Measurements from ENCODE around the gene ZNF839. TPM values are rescaled to one million over a fixed set of nuclear protein-coding genes. Genes with fewer than 3 reads are reported as not detected.
"Not testable (repeated sequence)": the region's sequence is repeated elsewhere in the genome, so short reads cannot be mapped to it uniquely, and the experiment has no call there.

Gene ZNF839
- total RNA-seq, 6 experiments from 2014 or later, result 3.6 to 8.7 (median 5.9) TPM

DNA sequence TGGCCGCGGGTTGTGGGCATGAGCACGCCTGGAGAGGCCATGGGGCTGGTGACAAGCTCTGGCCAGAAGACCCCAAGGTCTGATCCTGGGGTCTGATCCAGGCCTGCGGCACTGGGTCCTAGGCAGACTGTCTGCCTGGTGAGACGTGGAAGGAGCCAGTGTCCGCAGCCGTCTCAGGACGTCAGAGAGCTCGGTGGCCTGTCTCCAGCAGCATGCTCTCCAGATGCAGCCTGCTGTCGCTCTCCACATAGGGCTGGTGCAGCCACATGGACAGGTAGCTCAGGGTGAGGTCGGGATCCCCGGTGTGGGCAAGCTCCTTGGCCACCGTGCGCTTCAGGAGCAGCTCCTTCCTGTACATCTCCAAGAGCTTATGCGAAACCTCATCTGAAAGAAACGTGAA, 28.8 kb downstream of the ZNF839 start:
- peaks cover 0 to 47% (median 15%) of the 10 kb centered on the region in 4 donors for H3K36me3 ChIP-seq
- H3K27me3 ChIP-seq, result no peaks in the 10 kb centered on the region
- no peak overlapping the region for H3K27ac ChIP-seq
- H3K9me3 ChIP-seq, result no peaks in the 10 kb centered on the region
- no peak overlapping the region for H3K4me3 ChIP-seq
- ATAC-seq (no peak), DNase-seq (no peak)
- TF ChIP-seq, protein P1, sequence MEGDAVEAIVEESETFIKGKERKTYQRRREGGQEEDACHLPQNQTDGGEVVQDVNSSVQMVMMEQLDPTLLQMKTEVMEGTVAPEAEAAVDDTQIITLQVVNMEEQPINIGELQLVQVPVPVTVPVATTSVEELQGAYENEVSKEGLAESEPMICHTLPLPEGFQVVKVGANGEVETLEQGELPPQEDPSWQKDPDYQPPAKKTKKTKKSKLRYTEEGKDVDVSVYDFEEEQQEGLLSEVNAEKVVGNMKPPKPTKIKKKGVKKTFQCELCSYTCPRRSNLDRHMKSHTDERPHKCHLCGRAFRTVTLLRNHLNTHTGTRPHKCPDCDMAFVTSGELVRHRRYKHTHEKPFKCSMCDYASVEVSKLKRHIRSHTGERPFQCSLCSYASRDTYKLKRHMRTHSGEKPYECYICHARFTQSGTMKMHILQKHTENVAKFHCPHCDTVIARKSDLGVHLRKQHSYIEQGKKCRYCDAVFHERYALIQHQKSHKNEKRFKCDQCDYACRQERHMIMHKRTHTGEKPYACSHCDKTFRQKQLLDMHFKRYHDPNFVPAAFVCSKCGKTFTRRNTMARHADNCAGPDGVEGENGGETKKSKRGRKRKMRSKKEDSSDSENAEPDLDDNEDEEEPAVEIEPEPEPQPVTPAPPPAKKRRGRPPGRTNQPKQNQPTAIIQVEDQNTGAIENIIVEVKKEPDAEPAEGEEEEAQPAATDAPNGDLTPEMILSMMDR (IDR thresholded peaks at IDR 0.05), result no peak
- no peak for TF ChIP-seq POLR2A (IDR thresholded peaks at IDR 0.05)
- 76% methylated on average over 4 of the region's 16 CpGs for WGBS (ENCODE audit: insufficient coverage, low coverage, low lambda C conversion rate, missing lambda C conversion rate)
- intact Hi-C loops (cut with DNase I), result no loop called here
- H3K4me1 ChIP-seq, result no peaks in the 10 kb centered on the region

DNA sequence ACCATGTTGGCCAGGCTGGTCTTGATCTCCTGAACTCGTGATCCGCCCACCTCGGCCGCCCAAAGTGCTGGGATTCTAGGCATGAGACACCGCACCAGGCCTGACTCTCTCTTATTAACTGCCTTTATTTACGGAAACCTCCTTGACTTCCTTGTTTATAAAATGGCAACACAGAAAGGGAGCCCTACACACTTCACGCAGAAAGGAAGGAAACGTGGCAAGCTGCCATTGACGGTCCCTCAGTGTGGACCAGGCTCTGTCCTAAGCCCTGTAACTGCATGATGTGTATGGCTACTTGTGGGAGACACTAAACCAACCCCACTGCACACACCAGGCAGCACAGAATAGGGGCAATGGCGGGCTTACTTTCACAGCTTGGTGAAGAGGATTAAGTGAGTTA, 31.5 kb downstream of the ZNF839 start:
- Histone ChIP-seq H3K36me3 (peaks cover 0 to 59% (median 19%) of the 10 kb centered on the region in 4 donors), H3K4me3 (no peak overlapping the region), H3K27ac (peak overlapping the region in 2 of 3 donors; percentile 39 to 62), H3K27me3 (no peaks in the 10 kb centered on the region), H3K9me3 (no peaks in the 10 kb centered on the region), H3K4me1 (no peaks in the 10 kb centered on the region)
- TF ChIP-seq, protein P1 (IDR thresholded peaks at IDR 0.05), result no peak
- no peak for TF ChIP-seq POLR2A (IDR thresholded peaks at IDR 0.05)
- peak in 1 of 3 donors; percentile 51 for DNase-seq
- intact Hi-C loops (cut with DNase I), result no loop called here
- 81% methylated on average over 8 of the region's 10 CpGs for WGBS (ENCODE audit: insufficient coverage, low coverage, low lambda C conversion rate, missing lambda C conversion rate)
- peak; percentile 56 to 83 (median 69) for ATAC-seq

DNA sequence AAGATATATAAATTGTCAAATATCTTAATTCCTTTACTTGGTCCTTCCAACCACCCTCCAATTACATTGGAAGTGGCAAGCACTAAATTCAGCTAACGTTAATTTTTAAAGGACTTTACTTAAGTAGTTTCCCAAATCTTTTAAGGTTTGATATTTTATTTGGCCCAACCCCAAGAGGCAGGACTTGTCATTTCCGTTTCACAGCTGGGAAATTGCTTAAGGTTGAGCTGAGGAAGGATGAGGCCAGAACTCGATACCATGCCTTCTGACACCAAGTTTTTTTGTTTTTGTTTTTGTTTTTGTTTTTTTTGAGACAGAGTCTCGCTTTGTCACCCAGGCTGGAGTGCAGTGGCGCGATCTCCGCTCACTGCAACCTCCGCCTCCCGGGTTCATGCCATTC, 32.0 kb downstream of the ZNF839 start:
- intact Hi-C loops (cut with DNase I); DNase-seq; H3K4me3 ChIP-seq; H3K27me3 ChIP-seq; H3K4me1 ChIP-seq; H3K9me3 ChIP-seq: not testable (repeated sequence)
- ATAC-seq, result peak; percentile 44 to 62 (median 53)
- Histone ChIP-seq H3K27ac (peak overlapping the region in 2 of 3 donors; percentile 39 to 62), H3K36me3 (peaks cover 0 to 65% (median 19%) of the 10 kb centered on the region in 4 donors)
- 70% methylated on average over 7 of the region's 9 CpGs for whole genome bisulfite sequencing (ENCODE audit: insufficient coverage, low coverage, low lambda C conversion rate, missing lambda C conversion rate)

DNA sequence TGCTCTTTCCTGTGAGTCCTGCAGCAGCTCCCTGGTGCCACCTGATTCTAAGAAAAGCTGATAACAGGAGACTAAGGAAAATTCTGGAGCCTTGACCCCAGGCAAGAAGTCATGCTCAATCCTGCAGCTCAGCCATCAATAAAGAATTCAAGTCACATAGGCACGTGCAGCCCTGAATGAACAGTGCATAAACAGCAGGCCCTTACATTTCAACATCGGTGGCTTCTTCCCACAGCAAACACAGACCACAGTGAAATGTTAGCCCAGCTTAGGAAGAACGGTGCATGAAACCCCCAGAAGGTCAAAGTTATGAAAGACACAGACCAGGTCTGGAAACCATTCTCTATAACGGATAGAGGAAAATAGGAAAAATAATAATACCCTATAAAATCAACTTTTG, 32.7 kb downstream of the ZNF839 start:
- H3K27me3 ChIP-seq, result no peaks in the 10 kb centered on the region
- peaks cover 0 to 69% (median 19%) of the 10 kb centered on the region in 4 donors for H3K36me3 ChIP-seq
- ATAC-seq (no peak), DNase-seq (no peak)
- intact Hi-C loops (cut with DNase I), result no loop called here
- H3K4me1 ChIP-seq, result no peaks in the 10 kb centered on the region
- peak overlapping the region in 2 of 3 donors; percentile 39 to 62 for H3K27ac ChIP-seq
- 85% methylated on average over 4 of the region's 4 CpGs for WGBS (ENCODE audit: insufficient coverage, low coverage, low lambda C conversion rate, missing lambda C conversion rate)
- no peak overlapping the region for H3K4me3 ChIP-seq
- TF ChIP-seq POLR2A (IDR thresholded peaks at IDR 0.05), result no peak
- TF ChIP-seq, protein P1 (IDR thresholded peaks at IDR 0.05), result no peak
- no peaks in the 10 kb centered on the region for H3K9me3 ChIP-seq

DNA sequence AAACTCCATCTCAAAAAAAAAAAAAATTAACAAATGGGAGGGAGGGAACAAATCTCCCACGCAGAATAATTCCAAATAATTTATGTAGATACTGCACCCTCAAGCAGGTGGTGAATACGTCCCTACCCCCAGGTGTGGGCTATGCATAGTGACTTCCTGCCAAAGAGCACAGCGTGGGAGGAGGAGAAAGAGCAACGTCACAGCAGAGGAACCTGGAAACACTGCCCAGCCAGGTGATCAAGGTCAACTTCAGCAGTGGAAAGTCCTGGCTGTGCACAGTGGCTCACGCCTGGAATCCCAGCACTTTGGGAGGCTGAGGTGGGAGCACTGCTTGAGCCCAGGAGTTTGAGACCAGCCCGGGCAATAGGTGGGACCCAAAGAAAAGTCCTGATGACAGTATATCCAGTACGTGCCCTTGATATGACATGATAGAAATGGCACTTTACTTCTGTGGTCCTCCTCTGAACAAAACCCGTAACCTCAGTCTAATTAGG, 33.6 kb downstream of the ZNF839 start:
- 70% methylated on average over 8 of the region's 8 CpGs for WGBS (ENCODE audit: insufficient coverage, low coverage, low lambda C conversion rate, missing lambda C conversion rate)
- Histone ChIP-seq H3K9me3 (no peaks in the 10 kb centered on the region), H3K27ac (no peak overlapping the region), H3K4me1 (no peaks in the 10 kb centered on the region), H3K36me3 (peaks cover 0 to 74% (median 20%) of the 10 kb centered on the region in 4 donors), H3K27me3 (no peaks in the 10 kb centered on the region), H3K4me3 (no peak overlapping the region)
- ATAC-seq, result peak in 3 of 4 donors; percentile 34 to 70 (median 58)
- TF ChIP-seq, protein P1 (IDR thresholded peaks at IDR 0.05), result no peak
- no peak for TF ChIP-seq POLR2A (IDR thresholded peaks at IDR 0.05)
- no peak for DNase-seq
- intact Hi-C loops (cut with DNase I), result no loop called here
